IMR-90 (cell line): Measurements from ENCODE around the gene ADAMTS17.

ENCODE experiments used
- RAD21 ChIP-seq: IDR thresholded peaks from 2 replicates; pipeline ENCODE4 v1.6.1; 2012; ENCODE audit warnings: low read length, improper control_type of control experiment
- TF ChIP-seq, protein P1 (sequence below): conservative IDR thresholded peaks from 2 replicates; pipeline ENCODE4 v1.5.1; 2012; ENCODE audit warnings: mild to moderate bottlenecking, low read depth, low read length, improper control_type of control experiment

GRCh38 chr15:100105101-100105500 is 236.7 kb downstream of the ADAMTS17 start:
- TF ChIP-seq, protein P1, sequence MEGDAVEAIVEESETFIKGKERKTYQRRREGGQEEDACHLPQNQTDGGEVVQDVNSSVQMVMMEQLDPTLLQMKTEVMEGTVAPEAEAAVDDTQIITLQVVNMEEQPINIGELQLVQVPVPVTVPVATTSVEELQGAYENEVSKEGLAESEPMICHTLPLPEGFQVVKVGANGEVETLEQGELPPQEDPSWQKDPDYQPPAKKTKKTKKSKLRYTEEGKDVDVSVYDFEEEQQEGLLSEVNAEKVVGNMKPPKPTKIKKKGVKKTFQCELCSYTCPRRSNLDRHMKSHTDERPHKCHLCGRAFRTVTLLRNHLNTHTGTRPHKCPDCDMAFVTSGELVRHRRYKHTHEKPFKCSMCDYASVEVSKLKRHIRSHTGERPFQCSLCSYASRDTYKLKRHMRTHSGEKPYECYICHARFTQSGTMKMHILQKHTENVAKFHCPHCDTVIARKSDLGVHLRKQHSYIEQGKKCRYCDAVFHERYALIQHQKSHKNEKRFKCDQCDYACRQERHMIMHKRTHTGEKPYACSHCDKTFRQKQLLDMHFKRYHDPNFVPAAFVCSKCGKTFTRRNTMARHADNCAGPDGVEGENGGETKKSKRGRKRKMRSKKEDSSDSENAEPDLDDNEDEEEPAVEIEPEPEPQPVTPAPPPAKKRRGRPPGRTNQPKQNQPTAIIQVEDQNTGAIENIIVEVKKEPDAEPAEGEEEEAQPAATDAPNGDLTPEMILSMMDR, result no peak
- no peak for TF ChIP-seq RAD21
